ENCODE measurements around the gene LRP1B.
"Not testable (repeated sequence)": the region's sequence is repeated elsewhere in the genome, so short reads cannot be mapped to it uniquely, and the experiment has no call there.

LRP1B gene

DNA sequence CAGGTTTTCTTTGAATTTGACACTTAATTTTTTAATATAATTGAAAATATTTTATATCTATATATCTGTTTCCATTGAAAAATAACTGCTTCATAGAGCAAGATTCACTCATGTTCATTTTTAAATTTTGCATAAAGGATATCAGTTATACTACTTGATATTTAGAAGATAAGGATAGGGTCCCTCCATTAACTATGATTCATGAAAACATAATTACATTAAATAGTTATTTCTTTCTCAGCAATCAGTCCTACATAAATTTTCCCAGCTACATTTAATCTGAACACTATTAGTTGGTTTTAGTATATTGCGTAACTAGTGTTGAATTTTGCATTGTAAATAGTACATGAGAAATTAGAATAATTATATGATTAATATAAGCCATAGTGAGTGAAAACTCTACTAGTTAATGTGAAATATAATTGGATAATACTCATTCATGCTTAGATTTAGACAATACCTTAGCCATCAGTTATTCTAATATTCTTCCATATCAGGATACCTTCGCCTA, 42.7 kb downstream of the LRP1B start:
- TF ChIP-seq, protein P1, sequence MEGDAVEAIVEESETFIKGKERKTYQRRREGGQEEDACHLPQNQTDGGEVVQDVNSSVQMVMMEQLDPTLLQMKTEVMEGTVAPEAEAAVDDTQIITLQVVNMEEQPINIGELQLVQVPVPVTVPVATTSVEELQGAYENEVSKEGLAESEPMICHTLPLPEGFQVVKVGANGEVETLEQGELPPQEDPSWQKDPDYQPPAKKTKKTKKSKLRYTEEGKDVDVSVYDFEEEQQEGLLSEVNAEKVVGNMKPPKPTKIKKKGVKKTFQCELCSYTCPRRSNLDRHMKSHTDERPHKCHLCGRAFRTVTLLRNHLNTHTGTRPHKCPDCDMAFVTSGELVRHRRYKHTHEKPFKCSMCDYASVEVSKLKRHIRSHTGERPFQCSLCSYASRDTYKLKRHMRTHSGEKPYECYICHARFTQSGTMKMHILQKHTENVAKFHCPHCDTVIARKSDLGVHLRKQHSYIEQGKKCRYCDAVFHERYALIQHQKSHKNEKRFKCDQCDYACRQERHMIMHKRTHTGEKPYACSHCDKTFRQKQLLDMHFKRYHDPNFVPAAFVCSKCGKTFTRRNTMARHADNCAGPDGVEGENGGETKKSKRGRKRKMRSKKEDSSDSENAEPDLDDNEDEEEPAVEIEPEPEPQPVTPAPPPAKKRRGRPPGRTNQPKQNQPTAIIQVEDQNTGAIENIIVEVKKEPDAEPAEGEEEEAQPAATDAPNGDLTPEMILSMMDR (IDR thresholded peaks at IDR 0.05; ENCODE audit: extremely low read depth, missing control alignments) = no peak
- no peak for DNase-seq (ENCODE audit: low spot score)

DNA sequence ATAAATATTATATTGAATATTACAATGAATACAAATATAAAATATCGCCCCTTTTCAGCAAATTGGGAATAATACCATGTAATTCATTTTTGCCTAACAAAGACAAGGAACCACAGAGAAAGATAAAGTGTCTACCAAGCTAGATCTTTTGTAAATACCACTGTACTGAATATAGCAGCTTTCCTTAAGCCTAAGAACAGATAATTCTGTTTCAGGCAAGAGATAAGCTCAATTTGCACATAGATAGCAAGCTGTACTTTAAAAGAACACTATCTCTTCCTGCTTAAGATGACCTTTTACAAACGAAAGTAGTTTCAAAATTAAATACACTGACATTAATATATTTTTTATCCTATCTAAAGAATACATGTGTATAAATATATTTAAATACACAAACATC, 43.2 kb downstream of the LRP1B start:
- DNase-seq (ENCODE audit: low spot score) = not testable (repeated sequence)

DNA sequence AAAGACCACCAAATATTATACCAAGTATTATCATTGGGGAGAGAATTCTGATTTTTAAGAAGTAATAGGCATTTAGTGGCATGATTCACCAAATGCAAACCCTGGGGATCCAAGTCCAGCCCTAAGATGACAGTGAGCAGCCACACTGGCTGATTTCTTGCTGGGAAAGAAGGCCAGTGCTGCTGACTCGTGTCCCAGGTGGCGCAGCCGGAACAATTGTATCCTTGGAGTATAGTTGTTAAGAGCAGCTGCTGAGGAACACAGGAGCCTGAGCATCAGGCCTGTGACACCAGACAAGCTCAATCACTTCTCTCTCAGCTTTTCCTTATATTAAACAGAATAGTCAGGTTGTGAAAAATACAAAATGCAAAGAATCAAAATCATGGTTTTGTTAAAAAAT, 48.4 kb downstream of the LRP1B start:
- TF ChIP-seq, protein P1 (IDR thresholded peaks at IDR 0.05; ENCODE audit: extremely low read depth, missing control alignments) = no peak

DNA sequence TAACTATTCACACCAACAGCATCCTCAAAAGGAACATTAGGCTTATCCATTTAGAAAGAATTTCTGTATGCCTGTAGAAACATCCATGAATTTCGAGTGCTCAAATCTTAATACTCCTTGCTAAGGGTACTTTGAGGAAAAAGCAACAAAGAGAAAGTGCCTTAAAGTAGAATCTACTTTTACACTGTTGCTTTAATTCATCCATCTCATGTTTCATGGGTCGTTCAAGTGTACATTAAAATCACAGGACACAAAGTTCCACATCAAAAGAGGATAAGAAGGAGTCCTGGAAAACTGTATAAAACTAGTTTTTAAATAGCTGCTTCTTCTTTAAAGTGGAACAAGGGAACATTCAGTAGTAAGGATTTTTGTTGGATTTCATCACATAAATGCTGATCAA, 54.5 kb downstream of the LRP1B start:
- TF ChIP-seq, protein P1 (IDR thresholded peaks at IDR 0.05; ENCODE audit: extremely low read depth, missing control alignments) = no peak
- no peak for DNase-seq (ENCODE audit: low spot score)

More for the DNA sequence above, 48.4 kb downstream of the LRP1B start:
- DNase-seq (ENCODE audit: low spot score) = no peak

DNA sequence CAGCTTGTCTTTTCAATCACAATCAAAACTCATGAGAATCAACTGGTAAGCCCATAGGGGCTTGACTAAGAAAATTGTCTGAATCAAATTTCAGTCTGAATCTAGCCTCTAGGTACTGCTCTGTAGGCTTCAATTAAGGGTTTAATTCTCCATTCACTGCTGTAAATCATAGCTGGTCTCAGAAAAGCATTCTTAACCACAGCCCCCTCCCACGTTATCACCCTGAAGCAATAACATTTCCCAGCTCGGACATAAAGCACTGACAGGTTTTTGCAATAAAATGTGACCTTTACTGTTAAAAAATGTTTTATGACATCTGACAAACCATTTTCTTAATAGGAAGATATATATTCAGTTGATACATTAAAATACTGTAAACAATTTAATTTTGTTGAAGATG, 55.0 kb downstream of the LRP1B start:
- TF ChIP-seq, protein P1 (IDR thresholded peaks at IDR 0.05; ENCODE audit: extremely low read depth, missing control alignments) = no peak
- DNase-seq (ENCODE audit: low spot score) = no peak

DNA sequence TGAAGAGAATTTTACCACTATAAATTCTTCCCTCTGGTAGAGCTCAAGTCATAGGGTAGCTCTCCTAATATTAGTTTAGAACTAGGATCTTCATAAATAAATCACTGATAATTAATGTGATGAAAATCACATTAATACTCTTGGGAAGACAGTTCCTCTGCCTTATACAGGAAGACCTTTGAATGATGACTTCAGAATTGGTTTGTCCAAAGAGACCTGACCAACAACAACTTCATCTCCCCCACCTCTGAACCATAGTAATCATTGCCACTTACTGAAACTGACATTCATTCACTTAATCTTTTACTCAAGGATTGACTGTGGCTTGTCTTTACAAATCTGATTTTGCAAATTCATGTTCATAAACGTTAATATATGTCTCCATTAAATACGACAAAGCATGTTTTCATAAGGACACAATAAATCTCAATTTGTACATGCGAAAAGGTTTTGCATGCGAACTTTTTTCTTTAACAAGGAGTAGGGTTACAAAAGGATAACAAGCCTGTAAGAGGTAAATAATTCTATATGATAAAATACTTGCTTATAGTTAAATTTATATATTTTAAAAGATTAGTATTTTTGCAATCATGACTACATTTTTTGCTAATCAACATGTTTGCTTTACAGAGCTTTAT, 61.4 kb downstream of the LRP1B start:
- no peak for DNase-seq (ENCODE audit: low spot score)

DNA sequence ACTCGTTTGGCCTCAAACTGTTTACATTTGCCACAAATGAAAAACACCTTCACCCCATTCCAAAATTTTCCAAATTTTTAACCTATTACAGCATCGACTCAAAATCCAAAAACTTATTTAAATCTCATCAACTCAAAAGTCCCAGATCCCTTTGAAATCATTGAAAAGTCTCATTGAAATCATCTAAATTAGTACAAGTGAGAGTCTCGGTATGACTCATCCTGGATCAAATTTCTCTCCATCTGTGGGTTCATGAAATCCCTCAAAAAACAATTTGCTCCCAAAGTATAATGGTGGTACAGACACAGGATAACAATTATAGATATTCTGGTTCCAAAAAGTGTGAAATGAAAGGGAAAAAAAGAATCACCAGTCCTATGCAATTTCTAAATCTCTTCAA, 65.1 kb downstream of the LRP1B start:
- DNase-seq (ENCODE audit: low spot score) = no peak
- TF ChIP-seq, protein P1 (IDR thresholded peaks at IDR 0.05; ENCODE audit: extremely low read depth, missing control alignments) = no peak

More for the DNA sequence above, 61.4 kb downstream of the LRP1B start:
- TF ChIP-seq, protein P1 (IDR thresholded peaks at IDR 0.05; ENCODE audit: extremely low read depth, missing control alignments) = no peak

DNA sequence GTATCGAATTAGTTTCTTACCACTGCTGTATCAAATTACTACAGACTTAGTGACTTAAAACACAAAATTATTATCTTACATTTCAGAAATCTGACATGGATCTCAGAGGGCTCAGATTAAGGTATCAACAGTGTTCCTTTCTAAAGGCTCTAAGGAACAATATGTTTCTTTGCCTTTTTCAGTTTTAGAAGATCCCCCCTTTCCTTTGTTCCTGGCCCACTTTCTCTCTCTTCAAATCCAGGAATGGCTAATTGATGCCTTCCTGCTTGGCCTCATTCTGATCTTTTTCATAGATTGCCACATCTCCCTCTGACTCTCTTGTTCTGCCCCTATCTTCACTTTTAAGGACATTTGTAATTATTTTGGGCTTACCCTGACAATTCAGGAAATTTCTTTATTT, 65.7 kb downstream of the LRP1B start:
- TF ChIP-seq, protein P1 (IDR thresholded peaks at IDR 0.05; ENCODE audit: extremely low read depth, missing control alignments) = no peak
- DNase-seq (ENCODE audit: low spot score) = no peak

All from GM20000 (cell line).